ENCODE data around the gene CEP350. TPM values are rescaled to one million over a fixed set of nuclear protein-coding genes. Genes with fewer than 3 reads are reported as not detected.

The CEP350 gene
- polyA plus RNA-seq, 1 of the 3 experiments (the other 2 are of a cell fraction), result 2.9 TPM

DNA sequence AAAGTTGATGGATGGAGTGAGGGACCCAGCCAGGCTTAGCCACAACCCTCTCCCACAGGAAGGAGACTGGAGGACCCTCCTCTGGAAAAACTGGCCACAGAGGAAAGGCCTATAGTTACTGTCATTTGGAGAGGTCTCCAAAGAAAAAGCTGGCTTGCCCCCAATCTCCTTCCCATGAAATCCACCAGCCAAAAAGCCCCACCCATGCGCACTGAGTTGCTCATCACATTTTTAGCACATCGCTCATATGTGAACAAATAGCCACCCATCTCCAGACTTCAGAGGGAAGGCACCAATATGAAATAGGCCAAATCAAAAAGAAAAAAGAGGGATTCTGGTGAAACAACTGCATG is 163.1 kb downstream of the CEP350 start:
- DNase-seq, result no peak

GRCh38 chr1:180119837-180120236 is 165.2 kb downstream of the CEP350 start:
- H3K4me2 ChIP-seq, result no peak overlapping the region
- ChIA-PET POLR2A (no interaction called here), CTCF (interaction anchor here (0.8 kb wide), 1 partner anchor 12 kb away, joined by 3 read pairs; no protein-coding TSS in a partner anchor)
- H3K27me3 ChIP-seq (ENCODE audit: insufficient read depth), result no peaks in the 10 kb centered on the region
- H3K79me2 ChIP-seq (ENCODE audit: insufficient read depth), result no peaks in the 10 kb centered on the region
- H3K36me3 ChIP-seq (replicated peaks in 1 of 2; ENCODE audit: control insufficient read depth in 1 of 2, insufficient read depth in 2 of 2, low read length in 1 of 2), result peaks cover 0 to 3% of the 10 kb centered on the region in 2 experiments
- H4K20me1 ChIP-seq (ENCODE audit: insufficient read depth), result no peaks in the 10 kb centered on the region
- H3K9me2 ChIP-seq, result no peaks in the 10 kb centered on the region
- no peaks in the 10 kb centered on the region for H3K9me3 ChIP-seq
- H3K9ac ChIP-seq, result no peak overlapping the region
- H3K4me1 ChIP-seq (ENCODE audit: control insufficient read depth in 1 of 2, insufficient read depth in 2 of 2, low read depth in 1 of 2, low read length in 1 of 2), result no peaks in the 10 kb centered on the region
- H3K27ac ChIP-seq (ENCODE audit: low read depth in 2 of 2, low read length in 1 of 2), result no peak overlapping the region
- peaks cover 2% of the 10 kb centered on the region for H3F3A ChIP-seq (replicated peaks; ENCODE audit: insufficient read depth)
- no peak overlapping the region for H3K4me3 ChIP-seq (ENCODE audit: low read depth in 2 of 2, low read length in 1 of 2)
- no peak overlapping the region for H2AFZ ChIP-seq (ENCODE audit: low read depth)
- no peak for DNase-seq
- WGBS (ENCODE audit: low lambda C conversion rate), result 88% methylated on average over 2 of the region's 2 CpGs
- TF ChIP-seq TAF1 (IDR thresholded peaks at IDR 0.05; ENCODE audit: borderline replicate concordance, low read depth, low read length) (no peak), IRF3 (IDR thresholded peaks at IDR 0.05; ENCODE audit: low read depth, low read length) (no peak), NFIC (IDR thresholded peaks at IDR 0.05; ENCODE audit: borderline replicate concordance) (no peak), FOXJ3 (CRISPR knock-in tag; IDR thresholded peaks at IDR 0.05) (no peak), CTCF (IDR thresholded peaks at IDR 0.05) (no peak), SIN3A (IDR thresholded peaks at IDR 0.05; ENCODE audit: borderline replicate concordance, low read depth, low read length) (no peak), CHD2 (IDR thresholded peaks at IDR 0.05; ENCODE audit: low read length, partially characterized antibody) (no peak), MEF2A (IDR thresholded peaks at IDR 0.05; ENCODE audit: borderline replicate concordance, low read depth) (no peak), RAD21 (IDR thresholded peaks at IDR 0.05; ENCODE audit: low read length) (no peak), GATA2 (CRISPR knock-in tag; IDR thresholded peaks at IDR 0.05) (no peak), RFX5 (IDR thresholded peaks at IDR 0.05; ENCODE audit: low read length) (no peak), RXRA (IDR thresholded peaks at IDR 0.05; ENCODE audit: borderline replicate concordance, low read depth) (no peak), FOSL2 (IDR thresholded peaks at IDR 0.05; ENCODE audit: borderline replicate concordance, low read depth) (no peak), ELF1 (IDR thresholded peaks at IDR 0.05) (no peak), SMC3 (IDR thresholded peaks at IDR 0.05; ENCODE audit: low read depth, low read length) (no peak)
- TF ChIP-seq, protein P1, sequence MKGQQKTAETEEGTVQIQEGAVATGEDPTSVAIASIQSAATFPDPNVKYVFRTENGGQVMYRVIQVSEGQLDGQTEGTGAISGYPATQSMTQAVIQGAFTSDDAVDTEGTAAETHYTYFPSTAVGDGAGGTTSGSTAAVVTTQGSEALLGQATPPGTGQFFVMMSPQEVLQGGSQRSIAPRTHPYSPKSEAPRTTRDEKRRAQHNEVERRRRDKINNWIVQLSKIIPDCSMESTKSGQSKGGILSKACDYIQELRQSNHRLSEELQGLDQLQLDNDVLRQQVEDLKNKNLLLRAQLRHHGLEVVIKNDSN (IDR thresholded peaks at IDR 0.05; ENCODE audit: borderline replicate concordance, low read depth), result no peak
- TF ChIP-seq, protein P2, sequence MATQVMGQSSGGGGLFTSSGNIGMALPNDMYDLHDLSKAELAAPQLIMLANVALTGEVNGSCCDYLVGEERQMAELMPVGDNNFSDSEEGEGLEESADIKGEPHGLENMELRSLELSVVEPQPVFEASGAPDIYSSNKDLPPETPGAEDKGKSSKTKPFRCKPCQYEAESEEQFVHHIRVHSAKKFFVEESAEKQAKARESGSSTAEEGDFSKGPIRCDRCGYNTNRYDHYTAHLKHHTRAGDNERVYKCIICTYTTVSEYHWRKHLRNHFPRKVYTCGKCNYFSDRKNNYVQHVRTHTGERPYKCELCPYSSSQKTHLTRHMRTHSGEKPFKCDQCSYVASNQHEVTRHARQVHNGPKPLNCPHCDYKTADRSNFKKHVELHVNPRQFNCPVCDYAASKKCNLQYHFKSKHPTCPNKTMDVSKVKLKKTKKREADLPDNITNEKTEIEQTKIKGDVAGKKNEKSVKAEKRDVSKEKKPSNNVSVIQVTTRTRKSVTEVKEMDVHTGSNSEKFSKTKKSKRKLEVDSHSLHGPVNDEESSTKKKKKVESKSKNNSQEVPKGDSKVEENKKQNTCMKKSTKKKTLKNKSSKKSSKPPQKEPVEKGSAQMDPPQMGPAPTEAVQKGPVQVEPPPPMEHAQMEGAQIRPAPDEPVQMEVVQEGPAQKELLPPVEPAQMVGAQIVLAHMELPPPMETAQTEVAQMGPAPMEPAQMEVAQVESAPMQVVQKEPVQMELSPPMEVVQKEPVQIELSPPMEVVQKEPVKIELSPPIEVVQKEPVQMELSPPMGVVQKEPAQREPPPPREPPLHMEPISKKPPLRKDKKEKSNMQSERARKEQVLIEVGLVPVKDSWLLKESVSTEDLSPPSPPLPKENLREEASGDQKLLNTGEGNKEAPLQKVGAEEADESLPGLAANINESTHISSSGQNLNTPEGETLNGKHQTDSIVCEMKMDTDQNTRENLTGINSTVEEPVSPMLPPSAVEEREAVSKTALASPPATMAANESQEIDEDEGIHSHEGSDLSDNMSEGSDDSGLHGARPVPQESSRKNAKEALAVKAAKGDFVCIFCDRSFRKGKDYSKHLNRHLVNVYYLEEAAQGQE (IDR thresholded peaks at IDR 0.05; ENCODE audit: low read depth, low read length), result no peak
- TF ChIP-seq, protein P3, sequence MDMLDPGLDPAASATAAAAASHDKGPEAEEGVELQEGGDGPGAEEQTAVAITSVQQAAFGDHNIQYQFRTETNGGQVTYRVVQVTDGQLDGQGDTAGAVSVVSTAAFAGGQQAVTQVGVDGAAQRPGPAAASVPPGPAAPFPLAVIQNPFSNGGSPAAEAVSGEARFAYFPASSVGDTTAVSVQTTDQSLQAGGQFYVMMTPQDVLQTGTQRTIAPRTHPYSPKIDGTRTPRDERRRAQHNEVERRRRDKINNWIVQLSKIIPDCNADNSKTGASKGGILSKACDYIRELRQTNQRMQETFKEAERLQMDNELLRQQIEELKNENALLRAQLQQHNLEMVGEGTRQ (IDR thresholded peaks at IDR 0.05; ENCODE audit: borderline replicate concordance, low read depth, low read length), result no peak

More for the DNA sequence above, 163.1 kb downstream of the CEP350 start:
- Histone ChIP-seq H3K27me3 (ENCODE audit: insufficient read depth) (no peaks in the 10 kb centered on the region), H3K4me3 (ENCODE audit: low read depth in 2 of 2, low read length in 1 of 2) (no peak overlapping the region), H3K9ac (no peak overlapping the region), H2AFZ (ENCODE audit: low read depth) (peak overlapping the region; percentile 47; the same call in 1 of the 2 replicates), H3K9me3 (no peaks in the 10 kb centered on the region), H3F3A (replicated peaks; ENCODE audit: insufficient read depth) (peaks cover 8% of the 10 kb centered on the region), H3K4me1 (ENCODE audit: control insufficient read depth in 1 of 2, insufficient read depth in 2 of 2, low read depth in 1 of 2, low read length in 1 of 2) (no peaks in the 10 kb centered on the region; a peak in 1 of 4 replicates), H4K20me1 (ENCODE audit: insufficient read depth) (no peaks in the 10 kb centered on the region), H3K79me2 (ENCODE audit: insufficient read depth) (no peaks in the 10 kb centered on the region), H3K27ac (ENCODE audit: low read depth in 2 of 2, low read length in 1 of 2) (peak overlapping the region in 1 of 2 experiments; percentile 44; a peak in 1 of 4 replicates), H3K36me3 (replicated peaks in 1 of 2; ENCODE audit: control insufficient read depth in 1 of 2, insufficient read depth in 2 of 2, low read length in 1 of 2) (peaks cover 0 to 14% of the 10 kb centered on the region in 2 experiments), H3K9me2 (no peaks in the 10 kb centered on the region), H3K4me2 (no peak overlapping the region)
- TF ChIP-seq NFIC (IDR thresholded peaks at IDR 0.05; ENCODE audit: borderline replicate concordance), result peak; percentile 17; the same call in 1 of the 2 replicates
- TF ChIP-seq TEAD4 (IDR thresholded peaks at IDR 0.05; ENCODE audit: borderline replicate concordance, insufficient read depth), result no peak; the same call in 1 of the 2 replicates
- peak; percentile 42 for TF ChIP-seq JUND (IDR thresholded peaks at IDR 0.05)
- TF ChIP-seq FOSL2 (IDR thresholded peaks at IDR 0.05; ENCODE audit: borderline replicate concordance, low read depth), result peak; percentile 52; the same call in 1 of the 2 replicates
- CTCF ChIA-PET, result no interaction called here
- WGBS (ENCODE audit: low lambda C conversion rate), result 67% methylated on average over 2 of the region's 2 CpGs
- POLR2A ChIA-PET, result no interaction called here

Data from SK-N-SH (cell line).